Spleen (tissue), 11 donors: Measurements from ENCODE around the gene EHBP1L1. TPM values are rescaled to one million over a fixed set of nuclear protein-coding genes. Genes with fewer than 3 reads are reported as not detected.

Experiments
- DNase-seq: peaks from one replicate; pipeline ENCODE4 v3.0.0-alpha.2; 2020
- H3K27ac ChIP-seq, 8 donors: fragments of 200-600 bp; sonication (generic) in 7 of 8; 1 replicate in 4 of 8; 2 replicates in 4 of 8; pipeline versions ENCODE4 v1.5.0 to v1.8.0; 2016 to 2021; ENCODE audit warnings: inconsistent platforms in 4 of 8, mild to moderate bottlenecking in 4 of 8, moderate library complexity in 1 of 8
- H3K27me3 ChIP-seq, 7 donors: fragments of 200-600 bp; sonication (generic) in 6 of 7; replicated peaks in 1 of 7; 1 replicate in 4 of 7; 2 replicates in 3 of 7; pipeline versions ENCODE4 v1.5.0 to v1.8.0; 2016 to 2021; ENCODE audit warnings: inconsistent platforms in 3 of 7, mild to moderate bottlenecking in 1 of 7
- H3K36me3 ChIP-seq, 6 donors: fragments of 200-600 bp; sonication (generic) in 5 of 6; 1 replicate in 4 of 6; 2 replicates in 2 of 6; pipeline versions ENCODE4 v1.5.0 to v1.8.0; 2016 to 2021; ENCODE audit warnings: inconsistent platforms in 2 of 6
- H3K4me1 ChIP-seq, 6 donors: fragments of 200-600 bp; sonication (generic) in 5 of 6; 1 replicate in 3 of 6; 2 replicates in 3 of 6; pipeline versions ENCODE4 v1.5.0 to v1.8.0; 2016 to 2021; ENCODE audit warnings: inconsistent platforms in 3 of 6
- H3K4me3 ChIP-seq, 8 donors: fragments of 200-600 bp; sonication (generic) in 7 of 8; 1 replicate in 4 of 8; 2 replicates in 4 of 8; pipeline versions ENCODE4 v1.5.0 to v1.8.0; 2016 to 2021; ENCODE audit warnings: inconsistent platforms in 4 of 8, mild to moderate bottlenecking in 4 of 8, moderate library complexity in 2 of 8
- H3K9me3 ChIP-seq, 8 donors: fragments of 200-600 bp; sonication (generic) in 7 of 8; 1 replicate in 4 of 8; 2 replicates in 4 of 8; pipeline versions ENCODE4 v1.5.0 to v1.8.0; 2016 to 2021; ENCODE audit warnings: inconsistent platforms in 4 of 8
- CTCF ChIP-seq, 11 experiments: fragments of 200-600 bp in 7 of 11; fragments of 450-650 bp in 4 of 11; sonication (generic) in 4 of 11; IDR thresholded peaks in 8 of 11; conservative IDR thresholded peaks in 3 of 11; 1 replicate in 7 of 11; 2 replicates in 4 of 11; pipeline versions ENCODE4 v1.4.0 to v1.8.0; 2016 to 2021; ENCODE audit warnings: antibody characterized with exemption in 11 of 11, inconsistent platforms in 4 of 11, mild to moderate bottlenecking in 1 of 11
- POLR2A ChIP-seq, 3 donors: fragments of 450-650 bp; IDR thresholded peaks; one replicate each; pipeline ENCODE4 v1.5.1; 2017; ENCODE audit warnings: antibody characterized with exemption in 3 of 3, mild to moderate bottlenecking in 1 of 3
- POLR2AphosphoS5 ChIP-seq, 3 donors: sonication (generic); formaldehyde crosslinking; IDR thresholded peaks; one replicate each; pipeline ENCODE4 v1.5.1; 2017; ENCODE audit warnings: antibody characterized with exemption in 3 of 3
- WGBS, 5 donors: extraction: QIAGEN DNeasy Blood & Tissue Kit in 3 of 5; methylation state at CpG; one replicate each; pipeline versions ENCODE4 v1.1.5 to v1.1.7; 2013 to 2018; 5-methylcytosine and 5-hydroxymethylcytosine counted together
- intact Hi-C: fragments of 100-400 bp; cut with DNase I; formaldehyde crosslinking; loops from one replicate; pipeline ENCODE4 v1.15.0; 2023; ENCODE audit warnings: low total_unique reads
- polyA plus RNA-seq, 3 donors: library from polyadenylated mRNA; stranded (reverse); fragments of 200-250 nt; gene quantifications; one replicate each; pipeline ENCODE4 v1.2.1, GENCODE V29; 2013
- total RNA-seq, 7 donors: library from RNA; depleted of rRNA in 3 of 7; stranded (reverse); fragments of >200 nt in 3 of 7; fragmentation: NEBNext Ultra II Directional in 4 of 7; extraction: Animal tissue kit (Norgen Biotek cat#: 25700) in 4 of 7; gene quantifications; one replicate each; pipeline versions ENCODE4 v1.1.0 to v1.2.1, GENCODE V29; 2016 to 2021
- donor health status: healthy with polysubstance abuse.
- donor health status: DM: no; HTN: no; CAD: no; lungs with moderate emphysema.
- donor health status: DM: no; HTN: no; CAD: no.
- donor health status: Bipolar disorder and iron deficiency.
- donor health status: healthy.
- donor health status: DM: no; HTN: no; CAD: no.
- donor health status: DM: yes; HTN: yes; CAD: no.

EHBP1L1 gene
- total and polyA plus RNA-seq, 10 donors, result 44.3 to 365 (median 215) TPM

- TF ChIP-seq POLR2AphosphoS5 (IDR thresholded peaks at IDR 0.05) (peak; percentile 78 to 87 (median 82)), POLR2A (IDR thresholded peaks at IDR 0.05) (no peak), CTCF (IDR thresholded peaks at IDR 0.05 in 8 of 11, conservative IDR thresholded peaks at IDR 0.05 in 3 of 11) (peak; percentile 82 to 96 (median 90))
- Histone ChIP-seq H3K27me3 (no peaks in the 10 kb centered on the region), H3K4me1 (peaks cover 7 to 59% (median 42%) of the 10 kb centered on the region in 6 donors), H3K36me3 (peaks cover 0 to 42% (median 30%) of the 10 kb centered on the region in 6 donors), H3K9me3 (no peaks in the 10 kb centered on the region), H3K27ac (peak overlapping the region; percentile 79 to 96 (median 90)), H3K4me3 (peak overlapping the region; percentile 63 to 98 (median 82))
- WGBS, 5 donors, result 0 to 1% (median 0%) methylated on average over 20 to 78 of the region's 78 CpGs
- peak; percentile 99 for DNase-seq
- intact Hi-C loops, result loop anchor here (5.0 kb wide), 1 partner anchor 47 kb away; no protein-coding TSS in a partner anchor
Measured at GRCh38 chr11:65540290-65541092, 35.4 kb upstream of the EHBP1L1 start.

GRCh38 chr11:65541093-65541982 lies 34.5 kb upstream of the EHBP1L1 start:
- H3K9me3 ChIP-seq, result no peaks in the 10 kb centered on the region
- intact Hi-C loops, result loop anchor here (5.0 kb wide), 1 partner anchor 46 kb away; no protein-coding TSS in a partner anchor

GRCh38 chr11:65542738-65543390 lies 33.0 kb upstream of the EHBP1L1 start:
- no peak for DNase-seq
- 87 to 100% (median 93%) methylated on average over 3 of the region's 3 CpGs for WGBS, 5 donors
- Histone ChIP-seq H3K36me3 (peaks cover 0 to 25% (median 13%) of the 10 kb centered on the region in 6 donors), H3K9me3 (no peaks in the 10 kb centered on the region), H3K4me3 (no peak overlapping the region), H3K27me3 (no peaks in the 10 kb centered on the region), H3K27ac (peak overlapping the region in 3 of 8 donors; percentile 11 to 27 (median 13)), H3K4me1 (peaks cover 15 to 70% (median 63%) of the 10 kb centered on the region in 6 donors)
- TF ChIP-seq POLR2AphosphoS5 (IDR thresholded peaks at IDR 0.05), result no peak
- no peak for TF ChIP-seq POLR2A (IDR thresholded peaks at IDR 0.05)
- TF ChIP-seq CTCF (IDR thresholded peaks at IDR 0.05 in 8 of 11, conservative IDR thresholded peaks at IDR 0.05 in 3 of 11), result no peak
- intact Hi-C loops, result loop anchor here (5.0 kb wide), 1 partner anchor 44 kb away; no protein-coding TSS in a partner anchor

More at GRCh38 chr11:65541093-65541982, 34.5 kb upstream of the EHBP1L1 start:
- Histone ChIP-seq H3K27ac (peak overlapping the region; percentile 58 to 96 (median 90)), H3K4me3 (peak overlapping the region; percentile 63 to 98 (median 82)), H3K4me1 (peaks cover 7 to 65% (median 51%) of the 10 kb centered on the region in 6 donors), H3K27me3 (no peaks in the 10 kb centered on the region), H3K36me3 (peaks cover 0 to 34% (median 24%) of the 10 kb centered on the region in 6 donors)
- 37 to 77% (median 43%) methylated on average over 10 to 18 of the region's 18 CpGs for WGBS, 5 donors
- TF ChIP-seq POLR2AphosphoS5 (IDR thresholded peaks at IDR 0.05) (no peak), CTCF (IDR thresholded peaks at IDR 0.05 in 8 of 11, conservative IDR thresholded peaks at IDR 0.05 in 3 of 11) (peak in 1 of 11 experiments; percentile 22), POLR2A (IDR thresholded peaks at IDR 0.05) (no peak)
- DNase-seq, result no peak
